ENCODE results near the gene CCDC28B. TPM values are rescaled to one million over a fixed set of nuclear protein-coding genes. Genes with fewer than 3 reads are reported as not detected.
A peak's percentile ranks its signal among the peaks of the same experiment; 100 is the strongest.

CCDC28B gene
- polyA plus RNA-seq, 1 donor = 44.2 TPM

- no peak for DNase-seq
Observed at GRCh38 chr1:32223683-32224082, 23.3 kb downstream of the CCDC28B start.

GRCh38 chr1:32224285-32224684 is 23.9 kb downstream of the CCDC28B start:
- DNase-seq = no peak

GRCh38 chr1:32228771-32229170 is 28.4 kb downstream of the CCDC28B start:
- no peak for DNase-seq

GRCh38 chr1:32231843-32232432 is 31.5 kb downstream of the CCDC28B start:
- DNase-seq = no peak

- DNase-seq = no peak
Observed at GRCh38 chr1:32232558-32233304, 32.3 kb downstream of the CCDC28B start.

GRCh38 chr1:32234792-32235191 is 34.4 kb downstream of the CCDC28B start:
- no peak for DNase-seq

GRCh38 chr1:32239337-32239736 is 38.9 kb downstream of the CCDC28B start:
- no peak for DNase-seq

- no peak for DNase-seq
Observed at GRCh38 chr1:32239790-32240139, 39.4 kb downstream of the CCDC28B start.

GRCh38 chr1:32240140-32240951 is 40.0 kb downstream of the CCDC28B start:
- peak; percentile 54 for DNase-seq

GRCh38 chr1:32241001-32241763 is 40.8 kb downstream of the CCDC28B start:
- peak; percentile 68 for DNase-seq

GRCh38 chr1:32242341-32242851 is 42.0 kb downstream of the CCDC28B start:
- peak; percentile 66 for DNase-seq

- no peak for DNase-seq
Observed at GRCh38 chr1:32246888-32247273, 46.5 kb downstream of the CCDC28B start, which contains the start of gene FAM167B. FAM167B (plus strand) TSS chr1:32247222; CDS start chr1:32247422, 200 bp downstream.

- no peak for DNase-seq
Observed at GRCh38 chr1:32247452-32247851, 47.1 kb downstream of the CCDC28B start.

GRCh38 chr1:32247983-32248889 is 47.8 kb downstream of the CCDC28B start:
- DNase-seq = no peak

- no peak for DNase-seq
Observed at GRCh38 chr1:32249831-32250525, 49.6 kb downstream of the CCDC28B start.

GRCh38 chr1:32250893-32251716 is 50.7 kb downstream of the CCDC28B start, which contains the start of gene LCK:
LCK (plus strand) TSS chr1:32251265; CDS start chr1:32274330, 23,065 bp downstream.
- DNase-seq = no peak
